ENCODE data around the gene HECTD2. TPM values are rescaled to one million over a fixed set of nuclear protein-coding genes. Genes with fewer than 3 reads are reported as not detected.
"Not testable (repeated sequence)": the region's sequence is repeated elsewhere in the genome, so short reads cannot be mapped to it uniquely, and the experiment has no call there.

The HECTD2 gene
- total RNA-seq, 1 experiment from 2014 or later, result 3.8 TPM

- in situ Hi-C loops (cut with HindIII; ENCODE audit: low pct_unique_long_range_greater_than_20kb, low sequenced_read_pairs), result no loop called here
- DNase-seq (ENCODE audit: low read depth, low spot score), result no peak
These were observed 103.7 kb downstream of the HECTD2 start for GRCh38 chr10:91513598-91514424.

GRCh38 chr10:91514787-91515186 lies 104.6 kb downstream of the HECTD2 start:
- in situ Hi-C loops (cut with HindIII; ENCODE audit: low pct_unique_long_range_greater_than_20kb, low sequenced_read_pairs), result no loop called here
- DNase-seq (ENCODE audit: low read depth, low spot score), result no peak

GRCh38 chr10:91517394-91517793 lies 107.2 kb downstream of the HECTD2 start:
- no peak for DNase-seq (ENCODE audit: low read depth, low spot score)
- in situ Hi-C loops (cut with HindIII; ENCODE audit: low pct_unique_long_range_greater_than_20kb, low sequenced_read_pairs), result no loop called here

DNA sequence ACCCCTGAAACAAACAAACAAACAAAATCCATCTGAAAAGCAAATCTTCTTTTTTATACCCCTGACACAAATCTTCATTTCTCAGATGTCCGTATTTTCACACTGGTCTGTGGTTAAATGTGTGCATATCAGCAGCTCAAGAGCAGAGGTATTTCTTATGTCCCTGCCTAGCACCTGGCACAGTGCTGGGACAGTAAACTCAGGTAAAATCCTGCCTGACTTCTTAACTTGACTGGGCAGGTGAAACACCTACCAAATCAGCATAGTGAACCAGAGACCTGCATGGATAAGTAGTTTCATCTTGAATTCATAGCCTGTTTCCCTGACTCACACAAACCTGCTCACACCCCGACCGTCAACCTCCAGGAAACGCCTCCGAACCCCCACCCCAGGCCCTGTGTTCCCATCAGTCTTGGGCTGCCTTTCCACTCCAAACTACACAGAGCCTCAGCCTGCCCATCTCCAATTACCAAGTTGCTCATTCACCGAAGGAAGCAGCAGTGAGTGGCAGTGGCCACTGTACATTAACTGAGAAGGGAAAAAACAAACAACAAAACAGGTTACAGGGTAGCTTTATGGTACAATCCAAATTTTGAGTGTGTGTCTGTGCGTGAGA lies 109.9 kb downstream of the HECTD2 start:
- in situ Hi-C loops (cut with HindIII; ENCODE audit: low pct_unique_long_range_greater_than_20kb, low sequenced_read_pairs), result no loop called here
- no peak for DNase-seq (ENCODE audit: low read depth, low spot score)

- DNase-seq (ENCODE audit: low read depth, low spot score), result no peak
- in situ Hi-C loops (cut with HindIII; ENCODE audit: low pct_unique_long_range_greater_than_20kb, low sequenced_read_pairs), result no loop called here
These were observed 110.5 kb downstream of the HECTD2 start for GRCh38 chr10:91520661-91521060.

GRCh38 chr10:91521439-91521838 lies 111.3 kb downstream of the HECTD2 start:
- no peak for DNase-seq (ENCODE audit: low read depth, low spot score)
- in situ Hi-C loops (cut with HindIII; ENCODE audit: low pct_unique_long_range_greater_than_20kb, low sequenced_read_pairs), result no loop called here

DNA sequence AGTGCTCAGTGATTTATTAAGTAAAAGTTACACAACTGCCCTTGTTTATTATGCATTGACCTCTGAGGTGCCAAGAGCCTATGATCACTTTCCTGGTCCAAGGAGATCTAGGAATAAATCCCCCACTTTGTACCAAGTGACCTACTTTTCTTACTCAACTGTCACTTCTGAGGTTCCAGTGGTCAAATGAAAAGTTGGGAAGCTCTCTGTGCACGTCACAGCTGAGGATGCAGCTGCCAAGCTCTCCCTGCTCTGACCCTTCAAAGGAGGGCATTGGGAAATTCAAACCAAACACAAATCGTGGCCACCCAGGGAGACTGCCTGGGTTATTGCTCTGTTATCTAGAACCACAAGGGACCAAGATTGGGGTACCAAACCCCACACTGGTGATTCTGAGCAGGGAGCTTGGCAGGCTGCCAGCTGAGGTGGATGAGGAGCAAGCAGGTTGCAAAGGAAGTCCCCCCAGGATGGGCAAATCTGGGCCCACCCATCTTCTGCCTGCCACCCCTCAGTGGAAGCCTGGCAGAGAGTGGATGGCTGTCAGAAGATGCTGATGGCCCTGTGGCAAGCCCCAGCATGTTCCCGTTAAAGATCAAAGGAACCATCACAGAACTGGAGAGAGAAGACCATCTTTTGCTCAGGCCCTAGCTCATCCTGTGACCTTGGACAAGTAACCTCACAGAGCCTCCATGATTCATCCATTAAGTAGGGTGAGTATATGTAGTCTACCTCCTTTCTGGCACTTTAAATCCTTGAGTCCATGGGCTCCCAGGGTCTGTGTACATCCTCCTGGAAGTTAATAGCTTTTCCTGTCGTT lies 116.0 kb downstream of the HECTD2 start:
- in situ Hi-C loops (cut with HindIII; ENCODE audit: low pct_unique_long_range_greater_than_20kb, low sequenced_read_pairs), result no loop called here

GRCh38 chr10:91528080-91528479 lies 117.9 kb downstream of the HECTD2 start:
- no peak for DNase-seq (ENCODE audit: low read depth, low spot score)
- in situ Hi-C loops (cut with HindIII; ENCODE audit: low pct_unique_long_range_greater_than_20kb, low sequenced_read_pairs), result no loop called here

More for the DNA sequence above, 116.0 kb downstream of the HECTD2 start:
- DNase-seq (ENCODE audit: low read depth, low spot score), result no peak

GRCh38 chr10:91528768-91529167 lies 118.6 kb downstream of the HECTD2 start:
- DNase-seq (ENCODE audit: low read depth, low spot score), result no peak
- in situ Hi-C loops (cut with HindIII; ENCODE audit: low pct_unique_long_range_greater_than_20kb, low sequenced_read_pairs), result no loop called here

GRCh38 chr10:91534789-91535188 lies 124.6 kb downstream of the HECTD2 start:
- in situ Hi-C loops (cut with HindIII; ENCODE audit: low pct_unique_long_range_greater_than_20kb, low sequenced_read_pairs); DNase-seq (ENCODE audit: low read depth, low spot score): not testable (repeated sequence)

- no peak for DNase-seq (ENCODE audit: low read depth, low spot score)
- in situ Hi-C loops (cut with HindIII; ENCODE audit: low pct_unique_long_range_greater_than_20kb, low sequenced_read_pairs), result no loop called here
These were observed 126.0 kb downstream of the HECTD2 start for GRCh38 chr10:91536111-91536510.

- in situ Hi-C loops (cut with HindIII; ENCODE audit: low pct_unique_long_range_greater_than_20kb, low sequenced_read_pairs), result no loop called here
- no peak for DNase-seq (ENCODE audit: low read depth, low spot score)
These were observed 126.6 kb downstream of the HECTD2 start for GRCh38 chr10:91536733-91537132.

DNA sequence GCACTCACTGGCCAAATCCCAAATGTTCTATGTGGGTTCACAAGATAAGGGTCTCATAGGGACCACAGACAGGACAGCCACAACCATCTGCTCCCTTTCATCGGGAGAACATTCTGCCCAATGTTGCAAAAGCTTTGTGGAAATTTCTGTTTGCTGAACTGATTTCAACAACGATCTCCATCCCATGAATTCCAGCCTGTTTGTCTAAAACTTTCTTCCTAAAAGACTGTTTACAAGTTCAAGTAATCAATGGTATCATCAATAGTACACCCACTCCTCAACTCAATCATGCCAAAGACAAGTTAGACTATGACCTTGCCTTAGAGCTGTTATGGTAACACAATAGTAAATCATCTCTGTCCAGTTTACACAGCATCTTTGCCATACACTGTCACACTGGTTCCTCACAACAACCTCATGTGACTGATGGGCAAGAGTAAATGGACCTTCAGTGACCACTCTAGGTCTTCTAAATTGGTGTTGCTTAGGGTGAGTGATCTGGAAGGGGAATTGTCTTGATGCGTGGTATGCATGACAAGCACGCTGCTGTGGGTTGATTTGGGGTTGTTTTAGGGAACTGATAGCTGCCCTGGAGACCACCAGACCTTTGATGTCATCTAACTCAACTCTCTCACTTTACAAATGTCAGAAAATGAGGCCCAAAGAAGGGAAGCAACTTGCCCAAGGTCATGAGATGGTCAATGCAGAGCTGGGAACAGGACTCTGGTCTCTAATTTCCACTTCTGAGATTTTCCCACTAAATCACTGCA lies 127.7 kb downstream of the HECTD2 start:
- DNase-seq (ENCODE audit: low read depth, low spot score), result no peak

DNA sequence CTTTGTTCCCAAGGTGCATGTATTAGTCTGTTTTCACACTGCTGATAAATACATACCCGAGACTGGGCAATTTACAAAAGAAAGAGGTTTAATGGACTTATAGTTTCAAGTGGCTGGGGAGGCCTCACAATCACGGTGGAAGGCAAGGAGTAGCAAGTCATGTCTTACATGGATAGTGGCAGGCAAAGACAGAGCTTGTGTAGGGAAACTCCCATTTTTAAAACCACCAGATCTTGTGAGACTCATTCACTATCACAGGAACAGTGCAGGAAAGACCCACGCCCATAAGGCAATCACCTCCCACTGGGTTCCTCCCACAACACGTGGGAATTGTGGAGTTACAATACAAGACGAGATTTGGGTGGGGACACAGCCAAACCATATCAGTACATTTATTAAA lies 129.8 kb downstream of the HECTD2 start:
- no peak for DNase-seq (ENCODE audit: low read depth, low spot score)
- in situ Hi-C loops (cut with HindIII; ENCODE audit: low pct_unique_long_range_greater_than_20kb, low sequenced_read_pairs), result no loop called here

More for the DNA sequence above, 127.7 kb downstream of the HECTD2 start:
- in situ Hi-C loops (cut with HindIII; ENCODE audit: low pct_unique_long_range_greater_than_20kb, low sequenced_read_pairs), result no loop called here

GRCh38 chr10:91540733-91541132 lies 130.6 kb downstream of the HECTD2 start:
- in situ Hi-C loops (cut with HindIII; ENCODE audit: low pct_unique_long_range_greater_than_20kb, low sequenced_read_pairs), result no loop called here
- no peak for DNase-seq (ENCODE audit: low read depth, low spot score)

DNA sequence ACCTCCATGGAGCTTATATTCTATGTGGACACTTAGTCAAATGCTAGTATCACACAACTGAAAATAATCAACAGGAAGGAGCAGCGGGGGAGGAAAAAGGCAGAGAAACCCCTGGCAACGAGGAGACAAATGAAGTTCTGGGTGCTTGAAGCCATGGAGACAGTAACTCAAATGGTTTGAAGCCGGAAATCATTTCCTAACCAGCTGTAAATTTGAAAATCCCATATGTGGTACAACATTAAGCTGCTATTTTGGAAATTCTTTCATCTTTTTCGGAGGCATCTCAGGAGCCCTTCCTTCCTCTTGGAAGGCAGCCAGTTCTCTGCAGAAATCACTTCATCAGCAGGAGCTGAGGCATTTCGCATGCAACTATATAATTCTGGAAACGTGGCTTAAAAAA lies 131.3 kb downstream of the HECTD2 start:
- in situ Hi-C loops (cut with HindIII; ENCODE audit: low pct_unique_long_range_greater_than_20kb, low sequenced_read_pairs), result no loop called here
- DNase-seq (ENCODE audit: low read depth, low spot score), result no peak

GRCh38 chr10:91545384-91545783 lies 135.2 kb downstream of the HECTD2 start:
- in situ Hi-C loops (cut with HindIII; ENCODE audit: low pct_unique_long_range_greater_than_20kb, low sequenced_read_pairs), result no loop called here
- DNase-seq (ENCODE audit: low read depth, low spot score), result no peak

GRCh38 chr10:91545838-91546237 lies 135.7 kb downstream of the HECTD2 start:
- no peak for DNase-seq (ENCODE audit: low read depth, low spot score)
- in situ Hi-C loops (cut with HindIII; ENCODE audit: low pct_unique_long_range_greater_than_20kb, low sequenced_read_pairs), result no loop called here

All from SK-MEL-5 (cell line).